Kidney glomerular epithelial cell (primary cell): ENCODE data around the gene ODR4.
"Not testable (repeated sequence)": the region's sequence is repeated elsewhere in the genome, so short reads cannot be mapped to it uniquely, and the experiment has no call there.

ENCODE experiments used
- DNase-seq: peaks from one replicate; lab custom pipeline; 2025; lab: John Stamatoyannopoulos, UW

ODR4 gene

DNA sequence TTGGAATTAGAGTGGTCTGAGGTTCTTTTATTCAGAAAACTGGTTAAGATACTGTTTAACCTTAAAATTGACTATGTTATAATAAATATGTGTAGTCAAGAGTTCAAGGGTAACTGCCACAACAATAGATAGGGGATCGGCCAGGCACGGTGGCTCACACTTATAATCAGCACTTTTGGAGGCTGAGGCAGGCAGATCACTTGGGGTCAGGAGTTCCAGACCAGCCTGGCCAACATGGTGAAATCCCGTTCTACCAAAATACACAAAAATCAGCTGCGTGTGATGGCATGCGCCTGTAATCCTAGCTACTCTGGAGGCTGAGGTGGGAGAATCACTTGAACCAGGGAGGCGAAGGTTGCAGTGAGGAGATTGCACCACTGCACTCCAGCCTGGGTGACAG lies 45.8 kb downstream of the ODR4 start:
- DNase-seq: no peak

DNA sequence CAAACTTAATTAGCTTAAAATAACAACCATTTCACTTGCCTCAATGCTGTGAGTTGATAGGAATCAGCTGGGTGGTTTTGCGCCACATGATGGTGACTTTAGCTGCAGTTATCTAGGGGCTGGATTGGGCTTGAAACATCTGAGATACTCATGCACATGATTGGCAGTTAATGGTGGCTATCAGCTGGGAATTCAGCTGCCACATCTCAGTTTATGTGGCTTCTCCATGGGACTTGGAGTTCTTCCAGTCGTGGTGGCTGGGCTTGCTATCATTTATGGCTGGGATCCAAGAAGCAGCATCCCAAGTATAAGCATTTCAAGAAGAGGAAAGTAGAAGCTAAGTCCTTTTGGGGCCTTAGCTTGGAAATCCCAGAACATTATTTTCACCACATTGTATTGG lies 48.9 kb downstream of the ODR4 start:
- no peak for DNase-seq

DNA sequence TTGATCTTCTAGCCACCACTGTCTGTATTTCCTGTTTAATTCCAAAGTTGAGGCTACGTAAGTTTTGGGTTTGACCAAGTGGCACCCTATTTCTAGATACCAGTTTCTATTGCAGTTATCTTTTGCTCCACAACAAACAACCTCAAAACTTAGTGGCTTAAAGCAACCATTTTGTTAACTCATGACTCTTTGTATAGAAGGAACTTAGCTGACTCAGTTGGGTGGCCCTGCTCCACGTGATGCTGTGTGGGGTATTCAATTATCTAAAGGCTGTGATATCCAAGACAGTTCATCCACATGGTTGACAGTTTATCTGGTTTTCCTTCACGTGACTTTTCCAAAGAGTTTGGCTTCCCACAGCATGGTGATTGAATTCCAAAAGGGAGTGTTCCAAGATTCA lies 50.5 kb downstream of the ODR4 start:
- DNase-seq: no peak

GRCh38 chr1:186429017-186429416 lies 53.4 kb downstream of the ODR4 start:
- DNase-seq: no peak

GRCh38 chr1:186435336-186435735 lies 59.7 kb downstream of the ODR4 start:
- no peak for DNase-seq

GRCh38 chr1:186438567-186438966 lies 62.9 kb downstream of the ODR4 start:
- DNase-seq: no peak

- DNase-seq: peak; percentile 68
These were observed 64.9 kb downstream of the ODR4 start for GRCh38 chr1:186440584-186440983.

DNA sequence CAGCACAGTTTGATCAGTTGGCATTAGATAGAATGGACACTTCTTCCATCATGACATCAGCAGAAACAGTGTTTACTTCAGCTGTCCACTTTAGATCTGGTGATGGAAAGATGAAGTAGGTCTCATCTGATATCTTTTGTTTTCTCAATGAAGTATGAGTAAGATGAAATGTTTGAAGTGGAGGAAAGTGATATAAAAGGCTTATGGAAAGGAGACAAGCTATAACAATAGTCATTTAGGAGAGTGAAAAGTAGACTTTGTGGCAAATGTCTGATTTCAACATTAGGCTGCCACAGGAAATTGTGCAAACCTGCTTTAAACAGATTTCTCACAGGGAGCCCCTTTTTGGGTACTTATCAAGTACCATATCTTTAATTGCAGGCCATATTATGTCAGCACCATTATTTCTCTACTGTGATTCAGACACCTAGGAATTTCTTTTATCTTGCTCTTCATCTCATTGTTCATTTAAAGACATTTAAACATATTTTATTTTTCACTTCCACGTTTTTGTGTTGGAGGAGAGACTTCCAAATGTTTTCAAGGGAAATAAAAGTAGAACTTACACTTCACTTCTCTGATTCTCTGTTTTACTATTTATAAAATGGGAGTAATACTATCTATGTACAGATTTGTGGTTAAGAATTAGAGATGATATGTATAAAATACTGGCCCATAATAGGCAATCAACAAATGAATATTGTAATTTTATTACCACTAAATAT lies 67.2 kb downstream of the ODR4 start:
- DNase-seq: no peak

GRCh38 chr1:186443638-186444037 lies 68.0 kb downstream of the ODR4 start:
- DNase-seq: no peak

GRCh38 chr1:186446152-186446551 lies 70.5 kb downstream of the ODR4 start:
- no peak for DNase-seq

GRCh38 chr1:186454981-186455380 lies 79.3 kb downstream of the ODR4 start:
- no peak for DNase-seq

DNA sequence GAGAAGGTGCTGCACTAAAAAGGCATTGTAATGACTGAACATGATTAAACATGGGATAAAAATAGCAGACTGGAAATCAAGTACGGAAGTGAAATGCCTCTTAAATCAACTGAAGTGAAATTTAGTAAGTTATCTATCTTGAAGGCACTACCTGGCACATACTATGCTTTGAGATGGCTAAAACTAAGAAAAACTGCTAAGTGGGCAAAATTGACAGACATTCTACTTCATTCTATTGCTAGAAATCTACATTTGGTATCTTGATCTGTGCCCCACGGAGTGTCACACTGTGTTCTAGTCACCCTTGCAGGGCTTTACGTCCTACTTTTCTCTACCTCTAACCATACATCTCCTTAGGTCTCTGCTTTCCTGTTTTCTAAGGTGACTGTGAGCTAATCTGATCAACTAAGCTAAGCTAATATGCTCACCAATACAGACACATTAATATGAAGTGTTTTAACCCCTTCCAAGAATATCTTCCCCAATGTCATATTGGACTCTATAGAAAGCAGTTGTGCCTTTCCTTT lies 81.2 kb downstream of the ODR4 start:
- no peak for DNase-seq

DNA sequence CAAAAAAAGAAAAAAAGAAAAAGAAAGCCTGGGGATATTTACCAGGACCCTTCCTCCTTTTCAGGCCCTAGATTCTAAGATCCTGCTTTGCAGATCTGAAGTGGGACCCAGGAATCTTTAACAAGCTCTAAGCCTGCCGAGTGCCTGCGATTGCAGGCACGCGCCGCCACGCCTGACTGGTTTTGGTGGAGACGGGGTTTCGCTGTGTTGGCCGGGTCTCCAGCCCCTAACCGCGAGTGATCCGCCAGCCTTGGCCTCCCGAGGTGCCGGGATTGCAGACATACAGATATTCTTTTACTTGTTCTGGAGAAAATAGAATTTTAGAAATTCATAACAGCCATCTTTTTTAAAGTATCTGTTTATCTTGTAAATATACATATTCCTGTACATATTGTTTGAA lies 83.5 kb downstream of the ODR4 start:
- DNase-seq: not testable (repeated sequence)

DNA sequence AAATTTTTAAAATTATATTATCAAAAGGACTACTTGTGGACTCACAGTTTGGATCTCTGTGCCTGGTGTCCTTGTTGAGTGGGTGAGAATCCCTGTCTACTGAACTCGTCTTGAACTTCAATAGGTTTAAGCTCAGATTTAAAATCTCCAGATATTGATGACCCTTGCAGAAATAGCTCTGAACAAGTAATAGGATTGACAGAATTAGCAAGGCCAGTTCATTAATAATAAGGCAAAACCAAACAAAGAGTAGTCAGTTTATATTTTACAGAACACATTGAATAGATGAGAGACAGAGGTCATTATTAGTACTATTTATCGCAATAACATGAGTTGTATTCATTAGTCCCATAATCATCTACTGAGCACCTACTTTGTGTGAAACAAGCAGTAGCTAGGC lies 85.4 kb downstream of the ODR4 start, which contains the start of gene PDC:
TSS of gene PDC (minus strand) at position 101 of the 400 bp plus-strand sequence. CDS start 11,655 bp downstream, outside the sequence.
- DNase-seq: no peak

GRCh38 chr1:186463511-186463910 lies 87.9 kb downstream of the ODR4 start:
- no peak for DNase-seq

DNA sequence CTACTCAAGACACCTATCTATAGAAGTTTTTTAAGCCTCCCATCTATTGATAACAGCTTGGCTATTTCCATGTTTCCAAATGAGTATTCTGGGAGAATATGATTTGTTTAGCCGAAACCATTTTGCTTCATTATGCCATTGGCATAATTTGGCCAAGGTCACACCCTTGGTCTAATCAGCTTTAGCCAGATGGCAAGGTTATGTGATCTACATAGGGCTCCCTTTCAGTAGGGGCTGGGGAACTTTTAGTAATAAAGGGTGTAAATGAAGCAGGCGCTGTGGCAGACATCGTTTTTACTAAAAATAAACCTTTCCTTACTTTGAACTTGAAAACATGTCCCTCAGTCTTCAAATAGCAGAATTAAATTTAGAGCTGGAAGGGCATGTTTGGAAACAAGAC lies 88.3 kb downstream of the ODR4 start:
- DNase-seq: no peak

- not testable (repeated sequence) for DNase-seq
These were observed 89.9 kb downstream of the ODR4 start for GRCh38 chr1:186465491-186465890.

DNA sequence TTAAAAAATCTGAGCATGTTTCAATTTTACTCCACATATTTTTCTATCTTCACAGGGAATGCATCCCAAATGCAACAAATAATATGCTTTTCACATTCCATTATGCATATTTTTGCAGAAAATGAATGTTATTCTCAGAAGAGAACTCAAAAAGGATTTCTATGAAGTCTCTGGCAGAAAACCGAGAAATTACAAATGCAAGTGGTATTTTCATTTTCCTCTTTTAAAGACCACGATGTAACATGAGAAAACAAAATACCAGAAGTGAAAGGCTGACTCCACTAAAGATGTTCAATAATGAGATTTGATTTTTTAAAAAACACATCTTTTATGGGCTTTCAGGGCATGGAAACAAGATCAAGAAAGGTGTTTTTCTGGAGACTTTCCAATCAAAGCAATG lies 90.3 kb downstream of the ODR4 start:
- DNase-seq: no peak
